RKO (cell line): ENCODE measurements around the gene ADGRA3.

ENCODE experiments used
- DNase-seq: peaks from one replicate; pipeline ENCODE4 v3.0.0-alpha.2; 2016; ENCODE audit warnings: low spot score

The ADGRA3 gene

GRCh38 chr4:22363787-22364186, 152.1 kb downstream of the ADGRA3 start:
- DNase-seq: no peak

GRCh38 chr4:22363036-22363435, 152.8 kb downstream of the ADGRA3 start:
- DNase-seq: peak; percentile 25

GRCh38 chr4:22356987-22357596, 158.8 kb downstream of the ADGRA3 start:
- DNase-seq: no peak

GRCh38 chr4:22348410-22348809, 167.5 kb downstream of the ADGRA3 start:
- DNase-seq: no peak

- no peak for DNase-seq
These were observed 170.2 kb downstream of the ADGRA3 start for GRCh38 chr4:22345678-22346077.

- DNase-seq: no peak
These were observed 170.8 kb downstream of the ADGRA3 start for GRCh38 chr4:22345055-22345454.

- no peak for DNase-seq
These were observed 172.3 kb downstream of the ADGRA3 start for GRCh38 chr4:22343606-22344005.

- DNase-seq: no peak
These were observed 176.4 kb downstream of the ADGRA3 start for GRCh38 chr4:22339491-22339890.

GRCh38 chr4:22338796-22339195, 177.1 kb downstream of the ADGRA3 start:
- no peak for DNase-seq
